Measurements from ENCODE around the gene APIP.

GRCh38 chr11:34953955-34954354, 37.8 kb upstream of the APIP start:
- TF ChIP-seq EP300 (IDR thresholded peaks at IDR 0.05) (no peak), CTCF (IDR thresholded peaks at IDR 0.05) (no peak), POLR2A (IDR thresholded peaks at IDR 0.05) (no peak), POLR2AphosphoS5 (IDR thresholded peaks at IDR 0.05) (no peak)
